Loucy (cell line): ENCODE measurements around the gene ZNF296.

Experiments used
- H2AFZ ChIP-seq: fragments of 200-600 bp; sonication (generic); 2 replicates; pipeline ENCODE4 v1.6.0; 2016; ENCODE audit warnings: antibody characterized with exemption, mild to moderate bottlenecking, low read length, moderate library complexity
- H3F3A ChIP-seq: fragments of 200-600 bp; 2 replicates; pipeline ENCODE4 v1.6.0; 2016; ENCODE audit warnings: antibody characterized with exemption, low read depth, mild to moderate bottlenecking
- H3K27me3 ChIP-seq: fragments of 200-600 bp; sonication (generic); 2 replicates; pipeline ENCODE4 v1.6.1; 2014; ENCODE audit warnings: low read length, mild to moderate bottlenecking; ENCODE audit not compliant: insufficient read depth, poor library complexity, severe bottlenecking
- H3K36me3 ChIP-seq: fragments of 200-600 bp; sonication (generic); 2 replicates; pipeline ENCODE4 v1.6.1; 2016; ENCODE audit warnings: low read length; ENCODE audit not compliant: insufficient read depth
- H3K4me1 ChIP-seq: fragments of 200-600 bp; sonication (generic); 2 replicates; pipeline ENCODE4 v1.5.1; 2014; ENCODE audit warnings: low read length, mild to moderate bottlenecking; ENCODE audit not compliant: insufficient read depth, poor library complexity, severe bottlenecking
- H3K4me2 ChIP-seq: fragments of 200-600 bp; sonication (generic); 2 replicates; pipeline ENCODE4 v1.6.0; 2014; ENCODE audit warnings: antibody characterized with exemption, low read length, low read depth, mild to moderate bottlenecking; ENCODE audit not compliant: poor library complexity, severe bottlenecking
- H3K4me3 ChIP-seq: fragments of 200-600 bp; sonication (generic); 2 replicates; pipeline ENCODE4 v1.5.1; 2014; ENCODE audit warnings: low read length, mild to moderate bottlenecking, mixed read lengths; ENCODE audit not compliant: poor library complexity, severe bottlenecking
- H3K79me2 ChIP-seq: fragments of 200-600 bp; sonication (generic); 2 replicates; pipeline ENCODE4 v1.6.1; 2014; ENCODE audit warnings: low read length; ENCODE audit not compliant: insufficient read depth
- H3K9ac ChIP-seq: fragments of 200-600 bp; sonication (generic); 2 replicates; pipeline ENCODE4 v1.6.0; 2014; ENCODE audit warnings: mild to moderate bottlenecking, low read depth, low read length, moderate library complexity; ENCODE audit not compliant: poor library complexity, severe bottlenecking
- H3K9me2 ChIP-seq: fragments of 200-600 bp; sonication (generic); replicated peaks from 2 replicates; pipeline ENCODE4 v1.6.1; 2016; ENCODE audit warnings: low read depth, low read length, mixed read lengths
- H3K9me3 ChIP-seq: fragments of 200-600 bp; sonication (generic); 2 replicates; pipeline ENCODE4 v1.6.1; 2014; ENCODE audit warnings: mild to moderate bottlenecking, antibody characterized with exemption, low read length, low read depth; ENCODE audit not compliant: insufficient read depth
- H4K20me1 ChIP-seq: fragments of 200-600 bp; sonication (generic); 2 replicates; pipeline ENCODE4 v1.6.0; 2014; ENCODE audit warnings: antibody characterized with exemption, low read length, mild to moderate bottlenecking; ENCODE audit not compliant: insufficient read depth, poor library complexity, severe bottlenecking
- CTCF ChIP-seq: fragments of 200-600 bp; sonication (generic); conservative IDR thresholded peaks from 2 replicates; pipeline ENCODE4 v1.5.1; 2014; ENCODE audit warnings: mild to moderate bottlenecking, antibody characterized with exemption, low read length
- EZH2phosphoT487 ChIP-seq: fragments of 200-600 bp; IDR thresholded peaks from 2 replicates; pipeline ENCODE4 v1.6.1; 2018; ENCODE audit warnings: antibody characterized with exemption, mild to moderate bottlenecking, moderate library complexity, borderline replicate concordance

The ZNF296 gene

GRCh38 chr19:45076851-45077730 is 813 bp upstream of the ZNF296 start:
- Histone ChIP-seq H3K27me3 (no peaks in the 10 kb centered on the region), H3K36me3 (no peaks in the 10 kb centered on the region), H4K20me1 (peaks cover 4% of the 10 kb centered on the region), H3K4me2 (no peak overlapping the region), H3F3A (no peaks in the 10 kb centered on the region), H3K4me1 (peaks cover 13% of the 10 kb centered on the region), H3K9me2 (no peaks in the 10 kb centered on the region), H3K9me3 (no peaks in the 10 kb centered on the region), H3K79me2 (peaks cover 30% of the 10 kb centered on the region), H3K9ac (no peak overlapping the region), H3K4me3 (no peak overlapping the region), H2AFZ (0 out of 2 replicates have a peak overlapping the region, but pooled peaks have one; percentile 33)
- TF ChIP-seq CTCF = no peak
- no peak for TF ChIP-seq EZH2phosphoT487

GRCh38 chr19:45075301-45076028 is 813 bp downstream of the ZNF296 start:
- Histone ChIP-seq H2AFZ (no peak overlapping the region), H3F3A (no peaks in the 10 kb centered on the region), H3K79me2 (peaks cover 14% of the 10 kb centered on the region), H3K4me1 (peaks cover 9% of the 10 kb centered on the region), H3K9me3 (no peaks in the 10 kb centered on the region), H3K9ac (no peak overlapping the region), H3K4me3 (no peak overlapping the region), H3K36me3 (peaks cover 4% of the 10 kb centered on the region; the same call in 1 of the 2 replicates), H3K27me3 (no peaks in the 10 kb centered on the region), H4K20me1 (peaks cover 4% of the 10 kb centered on the region), H3K4me2 (no peak overlapping the region), H3K9me2 (no peaks in the 10 kb centered on the region)
- TF ChIP-seq EZH2phosphoT487 (no peak), CTCF (no peak)

GRCh38 chr19:45074744-45075300 is 1.5 kb downstream of the ZNF296 start:
- Histone ChIP-seq H3K36me3 (peaks cover 10% of the 10 kb centered on the region; the same call in 1 of the 2 replicates), H3K4me1 (peaks cover 3% of the 10 kb centered on the region), H4K20me1 (no peaks in the 10 kb centered on the region), H3K9me3 (no peaks in the 10 kb centered on the region), H2AFZ (no peak overlapping the region), H3K79me2 (peaks cover 8% of the 10 kb centered on the region), H3K4me3 (no peak overlapping the region), H3K27me3 (no peaks in the 10 kb centered on the region), H3K9ac (no peak overlapping the region), H3F3A (no peaks in the 10 kb centered on the region), H3K9me2 (no peaks in the 10 kb centered on the region), H3K4me2 (no peak overlapping the region)
- TF ChIP-seq CTCF = no peak
- no peak for TF ChIP-seq EZH2phosphoT487
